Dedifferentiated amniotic fluid mesenchymal stem cell (primary cell): ENCODE results near the gene DDX3X.
A peak's percentile ranks its signal among the peaks of the same experiment; 100 is the strongest.
"Not testable (repeated sequence)": the region's sequence is repeated elsewhere in the genome, so short reads cannot be mapped to it uniquely, and the experiment has no call there.

Experiments
- DNase-seq: peaks from one replicate; pipeline ENCODE4 v3.0.0-alpha.2; 2016; ENCODE audit errors: extremely low spot score

The DDX3X gene

GRCh38 chrX:41333744-41334362, at the start of gene DDX3X:
DDX3X (plus strand) TSS chrX:41334162; CDS start chrX:41334253, 91 bp downstream.
- DNase-seq: peak; percentile 88

GRCh38 chrX:41285928-41286327, 48.0 kb upstream of the DDX3X start:
- not testable (repeated sequence) for DNase-seq

GRCh38 chrX:41288641-41289040, 45.3 kb upstream of the DDX3X start:
- DNase-seq: no peak

- DNase-seq: no peak
Observed at GRCh38 chrX:41289095-41289494, 44.9 kb upstream of the DDX3X start.

GRCh38 chrX:41291309-41291708, 42.7 kb upstream of the DDX3X start:
- DNase-seq: no peak

GRCh38 chrX:41293269-41293668, 40.7 kb upstream of the DDX3X start:
- DNase-seq: no peak

GRCh38 chrX:41300758-41301437, 33.1 kb upstream of the DDX3X start:
- no peak for DNase-seq

GRCh38 chrX:41301438-41301824, 32.5 kb upstream of the DDX3X start:
- DNase-seq: no peak

GRCh38 chrX:41302370-41302769, 31.6 kb upstream of the DDX3X start:
- no peak for DNase-seq

GRCh38 chrX:41303013-41303412, 30.9 kb upstream of the DDX3X start:
- DNase-seq: no peak

- DNase-seq: no peak
Observed at GRCh38 chrX:41304178-41304577, 29.8 kb upstream of the DDX3X start.

GRCh38 chrX:41308884-41309647, 24.9 kb upstream of the DDX3X start:
- DNase-seq: peak; percentile 65

- DNase-seq: no peak
Observed at GRCh38 chrX:41312786-41313185, 21.2 kb upstream of the DDX3X start.

- peak; percentile 58 for DNase-seq
Observed at GRCh38 chrX:41313419-41313818, 20.5 kb upstream of the DDX3X start.

GRCh38 chrX:41314204-41314603, 19.8 kb upstream of the DDX3X start:
- no peak for DNase-seq

- DNase-seq: no peak
Observed at GRCh38 chrX:41314881-41315280, 19.1 kb upstream of the DDX3X start.

- DNase-seq: not testable (repeated sequence)
Observed at GRCh38 chrX:41316266-41316665, 17.7 kb upstream of the DDX3X start.

GRCh38 chrX:41317477-41318208, 16.3 kb upstream of the DDX3X start:
- DNase-seq: no peak

- no peak for DNase-seq
Observed at GRCh38 chrX:41320393-41320792, 13.6 kb upstream of the DDX3X start.

GRCh38 chrX:41322821-41323603, 10.9 kb upstream of the DDX3X start:
- no peak for DNase-seq

- DNase-seq: no peak
Observed at GRCh38 chrX:41326431-41326830, 7.5 kb upstream of the DDX3X start.
